Endothelial cell of umbilical vein (primary cell): ENCODE measurements around the gene ANXA4. TPM values are rescaled to one million over a fixed set of nuclear protein-coding genes. Genes with fewer than 3 reads are reported as not detected.

Source experiments
- BruUV-seq: library from RNA; stranded (reverse); fragments of 400-500 nt; replicated peaks from 2 replicates; lab custom pipeline; 2021; lab: Mats Ljungman, UMichigan
- CTCF ChIA-PET: fragments of 300-600, 350-600 bp; sonication (Branson Sonifier 250); formaldehyde crosslinking; loops from one replicate; lab custom pipeline; 2021; ENCODE audit warnings: antibody characterized with exemption, inconsistent platforms; lab: Charles Lee
- POLR2A ChIA-PET: fragments of 300-600, 350-600 bp; sonication (Branson Sonifier 250); formaldehyde crosslinking; loops from one replicate; lab custom pipeline; 2021; ENCODE audit warnings: antibody characterized with exemption, inconsistent platforms; lab: Charles Lee
- DNase-seq: peaks from one replicate; pipeline ENCODE4 v3.0.0-alpha.2; 2011; ENCODE audit warnings: low read depth, low spot score
- FAIRE-seq: peaks from 2 replicates; lab custom pipeline; 2011; peaks lifted over from hg19 to GRCh38; lab: Jason Lieb, UNC
- H2AFZ ChIP-seq: 2 replicates; pipeline ENCODE4 v1.6.0; 2012; ENCODE audit warnings: low read depth, low read length, control low read depth, inconsistent platforms
- H3K27ac ChIP-seq: 2 replicates; pipeline ENCODE4 v1.5.1; 2011; ENCODE audit warnings: low read depth, mild to moderate bottlenecking, control low read depth, low read length, moderate library complexity; ENCODE audit not compliant: insufficient read depth
- H3K27me3 ChIP-seq, 2 experiments: 2 replicates each; pipeline versions ENCODE4 v1.6.0 to v1.6.1; 2011; ENCODE audit warnings: low read length in 2 of 2, mixed read lengths in 1 of 2; ENCODE audit not compliant: control insufficient read depth in 2 of 2, insufficient read depth in 2 of 2
- H3K36me3 ChIP-seq, 2 experiments: 2 replicates in 1 of 2; 3 replicates in 1 of 2; pipeline ENCODE4 v1.5.1; 2011; ENCODE audit warnings: low read length in 2 of 2, mild to moderate bottlenecking in 1 of 2, moderate library complexity in 1 of 2; ENCODE audit not compliant: control insufficient read depth in 2 of 2, insufficient read depth in 2 of 2; ENCODE audit errors: extremely low read depth in 1 of 2
- H3K4me1 ChIP-seq: 3 replicates; pipeline ENCODE4 v1.5.1; 2011; ENCODE audit warnings: mild to moderate bottlenecking, low read length; ENCODE audit not compliant: control insufficient read depth, insufficient read depth; ENCODE audit errors: extremely low read depth
- H3K4me2 ChIP-seq: 2 replicates; pipeline ENCODE4 v1.6.1; 2011; ENCODE audit warnings: low read length, control low read depth, mixed read lengths; ENCODE audit not compliant: insufficient read depth
- H3K4me3 ChIP-seq, 3 experiments: fragments of 200-600 bp in 1 of 3; sonication (generic), shearing (Covaris generic) in 1 of 3; replicated peaks in 1 of 3; 2 replicates each; pipeline ENCODE4 v1.5.1; 2011 to 2016; ENCODE audit warnings: control low read depth in 3 of 3, low read length in 3 of 3, mild to moderate bottlenecking in 2 of 3, inconsistent platforms in 1 of 3, low read depth in 1 of 3, moderate library complexity in 1 of 3; ENCODE audit not compliant: insufficient read depth in 1 of 3
- H3K79me2 ChIP-seq: 2 replicates; pipeline ENCODE4 v1.6.0; 2012; ENCODE audit warnings: low read length, inconsistent platforms; ENCODE audit not compliant: control insufficient read depth, insufficient read depth
- H3K9ac ChIP-seq: replicated peaks from 2 replicates; pipeline ENCODE3; 2011; ENCODE audit warnings: low read length, control low read depth; ENCODE audit not compliant: insufficient read depth; ENCODE audit errors: extremely low read depth
- H3K9me1 ChIP-seq: replicated peaks from 3 replicates; pipeline ENCODE4 v1.6.0; 2011; ENCODE audit warnings: mild to moderate bottlenecking, low read length; ENCODE audit not compliant: control insufficient read depth, insufficient read depth; ENCODE audit errors: extremely low read depth
- H3K9me3 ChIP-seq: replicated peaks from 2 replicates; pipeline ENCODE4 v1.5.1; 2012; ENCODE audit warnings: low read length, inconsistent platforms; ENCODE audit not compliant: control insufficient read depth, insufficient read depth
- H4K20me1 ChIP-seq: replicated peaks from 2 replicates; pipeline ENCODE3; 2011; ENCODE audit warnings: mild to moderate bottlenecking, low read length; ENCODE audit not compliant: control insufficient read depth, insufficient read depth; ENCODE audit errors: extremely low read depth
- EZH2 ChIP-seq: IDR thresholded peaks from 2 replicates; pipeline ENCODE4 v1.6.1; 2012; ENCODE audit warnings: borderline replicate concordance, low read depth, mild to moderate bottlenecking, moderate library complexity, low read length, inconsistent platforms; ENCODE audit not compliant: severe bottlenecking
- FOS ChIP-seq: IDR thresholded peaks from 2 replicates; pipeline ENCODE4 v1.6.1; 2011; ENCODE audit warnings: mild to moderate bottlenecking, low read length, moderate library complexity, borderline replicate concordance; ENCODE audit not compliant: insufficient read depth
- GATA2 ChIP-seq: IDR thresholded peaks from 2 replicates; pipeline ENCODE4 v1.7.0; 2011; ENCODE audit warnings: low read depth, mild to moderate bottlenecking, moderate library complexity, mixed read lengths, low read length; ENCODE audit not compliant: insufficient read length, insufficient read depth
- JUN ChIP-seq: IDR thresholded peaks from 2 replicates; pipeline ENCODE4 v1.6.1; 2011; ENCODE audit warnings: borderline replicate concordance, low read depth; ENCODE audit not compliant: insufficient read length, insufficient read depth
- MYC ChIP-seq: IDR thresholded peaks from one replicate; pipeline ENCODE4 v1.6.1; 2011; ENCODE audit warnings: mild to moderate bottlenecking, low read depth, low read length
- POLR2A ChIP-seq: IDR thresholded peaks from 2 replicates; pipeline ENCODE4 v1.6.1; 2012; ENCODE audit warnings: low read depth, mild to moderate bottlenecking, control low read depth, low read length
- POLR2AphosphoS5 ChIP-seq: IDR thresholded peaks from 2 replicates; pipeline ENCODE4 v1.6.1; 2012; ENCODE audit warnings: low read depth, mild to moderate bottlenecking, control low read depth, low read length, moderate library complexity; ENCODE audit not compliant: insufficient read depth
- dilution Hi-C: fragments of 300-500 bp; cut with MboI; formaldehyde crosslinking; loops from one replicate; pipeline ENCODE4 v1.15.0; 2019; ENCODE audit warnings: low sequenced_read_pairs; ENCODE audit not compliant: extremely low pct_ligation_motif_present
- intact Hi-C: fragments of 100-400 bp; cut with micrococcal nuclease; formaldehyde crosslinking; loops from one replicate; pipeline ENCODE4 v1.10.0; 2022
- polyA plus RNA-seq, 4 experiments: library from polyadenylated mRNA; depleted of rRNA in 3 of 4; stranded (reverse) in 3 of 4; unstranded in 1 of 4; fragments of >200 nt; gene quantifications; 2 replicates each; pipeline versions ENCODE4 v1.2.1 to v1.2.3, GENCODE V29; 2011 to 2012; ENCODE audit warnings: missing spikeins in 1 of 4
- total RNA-seq: library from RNA; stranded (reverse); gene quantifications from 2 replicates; pipeline ENCODE4 v1.2.3, GENCODE V29; 2021
- TF ChIP-seq, protein P1 (sequence below), 2 donors: IDR thresholded peaks; 1 replicate in 1 of 2; 2 replicates in 1 of 2; pipeline ENCODE4 v1.5.1; 2011; ENCODE audit warnings: low read length in 2 of 2, mild to moderate bottlenecking in 2 of 2, moderate library complexity in 2 of 2, control low read depth in 1 of 2, inconsistent platforms in 1 of 2, low read depth in 1 of 2; ENCODE audit not compliant: insufficient read depth in 1 of 2; ENCODE audit errors: extremely low read depth in 1 of 2
- TF ChIP-seq, protein P2 (sequence below): IDR thresholded peaks from 2 replicates; pipeline ENCODE4 v1.6.1; 2011; ENCODE audit not compliant: insufficient read depth, insufficient read length

Gene ANXA4
- total and polyA plus RNA-seq, 2 donors (not counting 3 experiments of a cell fraction or from before 2014, with no cell fraction given), result 29.4 to 79.6 TPM

DNA sequence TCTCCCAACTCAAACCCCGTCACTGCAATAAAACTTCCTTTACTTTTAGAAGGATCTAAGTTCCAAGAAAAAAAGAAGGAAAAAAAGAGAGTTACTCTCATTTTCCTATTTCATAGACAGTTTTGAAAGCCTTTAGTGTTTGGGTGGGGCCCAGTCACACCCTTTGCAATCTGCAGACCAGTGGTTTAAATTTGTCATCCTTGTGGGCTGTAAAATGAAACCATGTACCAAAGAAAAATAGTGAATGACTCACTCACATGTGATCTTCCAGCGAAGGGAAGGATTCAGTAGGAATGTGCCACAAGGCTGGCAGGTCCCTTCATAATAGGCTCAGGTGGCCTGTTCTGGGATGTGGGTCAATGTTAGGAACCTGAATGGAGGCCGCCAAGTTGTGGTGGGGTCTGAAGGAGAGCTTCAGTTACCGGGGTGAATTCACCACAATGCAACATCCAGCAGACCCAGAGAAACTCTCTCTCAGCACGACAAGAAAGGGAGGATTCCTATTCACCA is 28.3 kb downstream of the ANXA4 start:
- Histone ChIP-seq H3K27me3 (no peaks in the 10 kb centered on the region), H3K36me3 (no peaks in the 10 kb centered on the region), H3K9me1 (no peaks in the 10 kb centered on the region), H3K9ac (no peak overlapping the region), H2AFZ (peak overlapping the region; percentile 13), H3K79me2 (no peaks in the 10 kb centered on the region), H3K4me2 (no peak overlapping the region), H3K27ac (no peak overlapping the region), H4K20me1 (no peaks in the 10 kb centered on the region), H3K4me3 (no peak overlapping the region), H3K9me3 (no peaks in the 10 kb centered on the region), H3K4me1 (peaks cover 5% of the 10 kb centered on the region)
- ChIA-PET POLR2A (no interaction called here), CTCF (interaction anchor here (0.5 kb wide), 1 partner anchor 205 kb away, joined by 3 read pairs; no protein-coding TSS in a partner anchor)
- intact Hi-C loops, result no loop called here
- DNase-seq (peak; percentile 61), FAIRE-seq (peak; percentile 74)
- TF ChIP-seq, protein P1, sequence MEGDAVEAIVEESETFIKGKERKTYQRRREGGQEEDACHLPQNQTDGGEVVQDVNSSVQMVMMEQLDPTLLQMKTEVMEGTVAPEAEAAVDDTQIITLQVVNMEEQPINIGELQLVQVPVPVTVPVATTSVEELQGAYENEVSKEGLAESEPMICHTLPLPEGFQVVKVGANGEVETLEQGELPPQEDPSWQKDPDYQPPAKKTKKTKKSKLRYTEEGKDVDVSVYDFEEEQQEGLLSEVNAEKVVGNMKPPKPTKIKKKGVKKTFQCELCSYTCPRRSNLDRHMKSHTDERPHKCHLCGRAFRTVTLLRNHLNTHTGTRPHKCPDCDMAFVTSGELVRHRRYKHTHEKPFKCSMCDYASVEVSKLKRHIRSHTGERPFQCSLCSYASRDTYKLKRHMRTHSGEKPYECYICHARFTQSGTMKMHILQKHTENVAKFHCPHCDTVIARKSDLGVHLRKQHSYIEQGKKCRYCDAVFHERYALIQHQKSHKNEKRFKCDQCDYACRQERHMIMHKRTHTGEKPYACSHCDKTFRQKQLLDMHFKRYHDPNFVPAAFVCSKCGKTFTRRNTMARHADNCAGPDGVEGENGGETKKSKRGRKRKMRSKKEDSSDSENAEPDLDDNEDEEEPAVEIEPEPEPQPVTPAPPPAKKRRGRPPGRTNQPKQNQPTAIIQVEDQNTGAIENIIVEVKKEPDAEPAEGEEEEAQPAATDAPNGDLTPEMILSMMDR (IDR thresholded peaks at IDR 0.05; ENCODE audit: extremely low read depth in 1 of 2, insufficient read depth in 1 of 2, low read depth in 1 of 2, low read length in 2 of 2), result no peak
- TF ChIP-seq FOS (peak; percentile 73), JUN (peak; percentile 57)
- no TSS peak for BruUV-seq
- dilution Hi-C loops, result no loop called here

DNA sequence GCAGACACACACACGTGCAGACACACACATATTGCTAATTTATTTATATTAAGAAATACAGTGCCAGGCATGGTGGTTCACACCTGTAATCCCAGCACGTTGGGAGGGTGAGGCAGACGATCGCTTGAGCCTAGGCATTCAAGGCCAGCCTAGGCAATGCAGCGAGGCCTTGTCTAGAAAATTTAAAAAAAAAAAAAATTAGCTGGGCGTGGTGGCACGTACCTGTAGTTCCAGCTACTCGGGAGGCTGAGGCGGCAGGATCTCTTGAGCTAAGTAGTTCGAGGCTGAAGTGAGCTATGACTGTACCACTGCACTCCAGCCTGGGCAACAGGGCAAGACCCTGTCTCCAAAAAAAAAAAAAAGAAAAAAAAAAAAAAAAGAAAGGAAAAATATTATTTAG is 28.8 kb downstream of the ANXA4 start:
- FAIRE-seq (no peak), DNase-seq (no peak)
- intact Hi-C loops (no loop called here), dilution Hi-C loops (no loop called here)
- CTCF ChIA-PET, result no interaction called here
- TF ChIP-seq POLR2A (no peak), POLR2AphosphoS5 (no peak), EZH2 (no peak), FOS (no peak), JUN (no peak), MYC (no peak), GATA2 (no peak)
- TF ChIP-seq, protein P2, sequence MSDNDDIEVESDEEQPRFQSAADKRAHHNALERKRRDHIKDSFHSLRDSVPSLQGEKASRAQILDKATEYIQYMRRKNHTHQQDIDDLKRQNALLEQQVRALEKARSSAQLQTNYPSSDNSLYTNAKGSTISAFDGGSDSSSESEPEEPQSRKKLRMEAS, result no peak
- TF ChIP-seq, protein P1 (IDR thresholded peaks at IDR 0.05; ENCODE audit: extremely low read depth in 1 of 2, insufficient read depth in 1 of 2, low read depth in 1 of 2, low read length in 2 of 2), result no peak
- Histone ChIP-seq H2AFZ (no peak overlapping the region), H3K27ac (no peak overlapping the region), H3K4me1 (peaks cover 5% of the 10 kb centered on the region), H3K79me2 (no peaks in the 10 kb centered on the region), H3K36me3 (no peaks in the 10 kb centered on the region), H3K9me1 (no peaks in the 10 kb centered on the region), H3K9me3 (no peaks in the 10 kb centered on the region), H4K20me1 (no peaks in the 10 kb centered on the region), H3K4me2 (no peak overlapping the region), H3K4me3 (no peak overlapping the region), H3K9ac (no peak overlapping the region), H3K27me3 (no peaks in the 10 kb centered on the region)
- BruUV-seq, result no TSS peak
- POLR2A ChIA-PET, result no interaction called here
